ENCODE measurements around the gene MUTYH.

DNA sequence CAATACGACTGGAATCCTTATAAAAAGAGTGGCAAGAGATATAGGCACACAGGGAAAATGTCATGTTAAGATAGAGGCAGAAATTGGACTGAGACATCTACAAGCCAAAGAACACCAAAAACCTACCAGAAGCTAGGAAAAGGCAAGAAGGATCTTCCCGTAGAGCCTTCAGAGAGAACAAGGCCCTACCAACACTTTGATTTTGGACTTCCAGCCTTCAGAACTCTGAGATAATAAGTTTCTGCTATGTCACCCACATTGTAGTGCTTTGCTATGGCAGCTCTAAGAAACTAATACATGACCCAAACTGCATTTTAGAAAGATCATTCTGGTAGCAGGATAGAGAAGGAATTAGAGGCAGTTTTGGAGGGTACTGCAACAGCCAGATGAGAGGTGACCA, 24.1 kb upstream of the MUTYH start:
- TF ChIP-seq POLR2AphosphoS5 (IDR thresholded peaks at IDR 0.05) = no peak
- TF ChIP-seq, protein P1, sequence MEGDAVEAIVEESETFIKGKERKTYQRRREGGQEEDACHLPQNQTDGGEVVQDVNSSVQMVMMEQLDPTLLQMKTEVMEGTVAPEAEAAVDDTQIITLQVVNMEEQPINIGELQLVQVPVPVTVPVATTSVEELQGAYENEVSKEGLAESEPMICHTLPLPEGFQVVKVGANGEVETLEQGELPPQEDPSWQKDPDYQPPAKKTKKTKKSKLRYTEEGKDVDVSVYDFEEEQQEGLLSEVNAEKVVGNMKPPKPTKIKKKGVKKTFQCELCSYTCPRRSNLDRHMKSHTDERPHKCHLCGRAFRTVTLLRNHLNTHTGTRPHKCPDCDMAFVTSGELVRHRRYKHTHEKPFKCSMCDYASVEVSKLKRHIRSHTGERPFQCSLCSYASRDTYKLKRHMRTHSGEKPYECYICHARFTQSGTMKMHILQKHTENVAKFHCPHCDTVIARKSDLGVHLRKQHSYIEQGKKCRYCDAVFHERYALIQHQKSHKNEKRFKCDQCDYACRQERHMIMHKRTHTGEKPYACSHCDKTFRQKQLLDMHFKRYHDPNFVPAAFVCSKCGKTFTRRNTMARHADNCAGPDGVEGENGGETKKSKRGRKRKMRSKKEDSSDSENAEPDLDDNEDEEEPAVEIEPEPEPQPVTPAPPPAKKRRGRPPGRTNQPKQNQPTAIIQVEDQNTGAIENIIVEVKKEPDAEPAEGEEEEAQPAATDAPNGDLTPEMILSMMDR (IDR thresholded peaks at IDR 0.05) = no peak
- no peak for TF ChIP-seq POLR2A (IDR thresholded peaks at IDR 0.05)

Data from gastroesophageal sphincter (tissue), 3 donors.